Tibial artery (tissue), 4 donors: ENCODE measurements around the gene SYT15.

ENCODE experiments used
- DNase-seq, 2 donors: peaks; one replicate each; pipeline ENCODE4 v3.0.0-alpha.2; 2019
- H3K27ac ChIP-seq, 2 donors: fragments of 200-600 bp; sonication (generic) in 1 of 2; 1 replicate in 1 of 2; 2 replicates in 1 of 2; pipeline ENCODE4 v1.5.1; 2018 to 2019; ENCODE audit warnings: mild to moderate bottlenecking in 1 of 2
- H3K27me3 ChIP-seq, 2 donors: fragments of 200-600 bp; sonication (generic) in 1 of 2; one replicate each; pipeline versions ENCODE4 v1.5.1 to v1.6.0; 2016 to 2019
- H3K36me3 ChIP-seq, 3 donors: fragments of 200-600 bp; sonication (generic) in 2 of 3; one replicate each; pipeline ENCODE4 v1.5.1; 2016 to 2019; ENCODE audit warnings: mild to moderate bottlenecking in 2 of 3
- H3K4me1 ChIP-seq, 4 donors: fragments of 200-600 bp; sonication (generic) in 2 of 4; 1 replicate in 3 of 4; 2 replicates in 1 of 4; pipeline ENCODE4 v1.5.1; 2016 to 2019
- H3K4me3 ChIP-seq, 2 donors: fragments of 200-600 bp; sonication (generic) in 1 of 2; 1 replicate in 1 of 2; 2 replicates in 1 of 2; pipeline ENCODE4 v1.5.1; 2018 to 2019; ENCODE audit warnings: mild to moderate bottlenecking in 2 of 2
- H3K9me3 ChIP-seq, 3 donors: fragments of 200-600 bp; sonication (generic) in 1 of 3; one replicate each; pipeline ENCODE4 v1.5.1; 2016 to 2019
- CTCF ChIP-seq, 2 experiments: fragments of 200-600 bp in 1 of 2; fragments of 450-650 bp in 1 of 2; IDR thresholded peaks; one replicate each; pipeline ENCODE4 v1.5.1; 2017 to 2019; ENCODE audit warnings: antibody characterized with exemption in 2 of 2, mild to moderate bottlenecking in 1 of 2, moderate library complexity in 1 of 2
- intact Hi-C: fragments of 100-400 bp; cut with DNase I; formaldehyde crosslinking; loops from one replicate; pipeline ENCODE4 v1.15.0; 2023; ENCODE audit warnings: low total_unique reads

The SYT15 gene

GRCh38 chr10:46558122-46558391 is 20.9 kb upstream of the SYT15 start:
- Histone ChIP-seq H3K27ac (no peak overlapping the region), H3K27me3 (peaks cover 7 to 60% of the 10 kb centered on the region in 2 donors), H3K36me3 (no peaks in the 10 kb centered on the region), H3K4me1 (peaks cover 0 to 19% (median 12%) of the 10 kb centered on the region in 4 donors), H3K4me3 (no peak overlapping the region), H3K9me3 (no peaks in the 10 kb centered on the region)
- intact Hi-C loops: no loop called here
- TF ChIP-seq CTCF (IDR thresholded peaks at IDR 0.05): no peak
- peak in 1 of 2 donors; percentile 62 for DNase-seq

- DNase-seq: peak; percentile 18 to 61
- H3K27me3 ChIP-seq: peaks cover 7 to 54% of the 10 kb centered on the region in 2 donors
- no peaks in the 10 kb centered on the region for H3K36me3 ChIP-seq
- H3K4me3 ChIP-seq: no peak overlapping the region
- no peaks in the 10 kb centered on the region for H3K9me3 ChIP-seq
- intact Hi-C loops: no loop called here
- peaks cover 0 to 19% (median 12%) of the 10 kb centered on the region in 4 donors for H3K4me1 ChIP-seq
- H3K27ac ChIP-seq: no peak overlapping the region
- no peak for TF ChIP-seq CTCF (IDR thresholded peaks at IDR 0.05)
These were observed 20.3 kb upstream of the SYT15 start for GRCh38 chr10:46558392-46559185.

- no peak overlapping the region for H3K27ac ChIP-seq
- H3K4me3 ChIP-seq: no peak overlapping the region
- TF ChIP-seq CTCF (IDR thresholded peaks at IDR 0.05): no peak
- H3K27me3 ChIP-seq: peaks cover 7 to 54% of the 10 kb centered on the region in 2 donors
- H3K9me3 ChIP-seq: no peaks in the 10 kb centered on the region
- intact Hi-C loops: no loop called here
- H3K4me1 ChIP-seq: peaks cover 0 to 19% (median 12%) of the 10 kb centered on the region in 4 donors
- DNase-seq: peak in 1 of 2 donors; percentile 16
- H3K36me3 ChIP-seq: no peaks in the 10 kb centered on the region
These were observed 19.7 kb upstream of the SYT15 start for GRCh38 chr10:46559231-46559671.

- peak; percentile 11 to 28 for DNase-seq
- Histone ChIP-seq H3K4me3 (no peak overlapping the region), H3K36me3 (no peaks in the 10 kb centered on the region), H3K27ac (no peak overlapping the region), H3K4me1 (peaks cover 0 to 17% (median 12%) of the 10 kb centered on the region in 4 donors), H3K9me3 (no peaks in the 10 kb centered on the region), H3K27me3 (peaks cover 7 to 48% of the 10 kb centered on the region in 2 donors)
- TF ChIP-seq CTCF (IDR thresholded peaks at IDR 0.05): no peak
- intact Hi-C loops: no loop called here
These were observed 18.5 kb upstream of the SYT15 start for GRCh38 chr10:46560381-46560780.

- no peak overlapping the region for H3K27ac ChIP-seq
- intact Hi-C loops: no loop called here
- H3K9me3 ChIP-seq: no peaks in the 10 kb centered on the region
- DNase-seq: peak in 1 of 2 donors; percentile 39
- H3K27me3 ChIP-seq: peaks cover 2 to 42% of the 10 kb centered on the region in 2 donors
- H3K4me3 ChIP-seq: no peak overlapping the region
- no peak for TF ChIP-seq CTCF (IDR thresholded peaks at IDR 0.05)
- H3K4me1 ChIP-seq: peaks cover 0 to 11% (median 10%) of the 10 kb centered on the region in 4 donors
- no peaks in the 10 kb centered on the region for H3K36me3 ChIP-seq
These were observed 18.0 kb upstream of the SYT15 start for GRCh38 chr10:46560952-46561351.
